Astrocyte of the cerebellum (primary cell): ENCODE results near the gene PLA2G4F.

Source experiments
- DNase-seq: peaks from one replicate; pipeline ENCODE4 v3.0.0-alpha.2; 2011; ENCODE audit warnings: low read depth
- H3K4me3 ChIP-seq: 2 replicates; pipeline ENCODE4 v1.5.1; 2011; ENCODE audit warnings: mild to moderate bottlenecking, low read depth, low read length, moderate library complexity
- in situ Hi-C: cut with HindIII; loops from 2 replicates; pipeline ENCODE4 v1.10.0; 2017; ENCODE audit warnings: low sequenced_read_pairs
- TF ChIP-seq, protein P1 (sequence below): IDR thresholded peaks from 2 replicates; pipeline ENCODE4 v1.5.1; 2012; ENCODE audit warnings: low read length, low read depth, moderate library complexity, mild to moderate bottlenecking; ENCODE audit errors: missing control alignments

The PLA2G4F gene

DNA sequence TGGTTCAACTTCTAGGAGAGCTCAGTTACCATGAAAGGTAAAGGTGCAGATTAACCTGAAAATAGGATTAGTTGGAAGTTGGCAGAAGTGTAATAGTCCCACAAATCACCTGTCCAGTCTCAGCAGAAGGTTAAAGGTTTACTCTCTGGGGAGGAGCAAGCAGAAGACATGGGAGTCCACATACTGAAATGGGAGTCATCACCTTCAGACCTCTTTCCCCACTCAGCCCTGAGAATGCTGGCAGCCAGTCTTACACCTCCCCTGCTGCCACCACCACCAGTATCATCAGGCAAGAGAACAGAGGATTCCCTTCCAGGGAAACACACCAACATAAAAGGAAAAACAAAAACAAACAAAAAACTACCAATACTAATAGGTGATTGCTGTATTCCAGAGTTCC lies 48.2 kb downstream of the PLA2G4F start:
- TF ChIP-seq, protein P1, sequence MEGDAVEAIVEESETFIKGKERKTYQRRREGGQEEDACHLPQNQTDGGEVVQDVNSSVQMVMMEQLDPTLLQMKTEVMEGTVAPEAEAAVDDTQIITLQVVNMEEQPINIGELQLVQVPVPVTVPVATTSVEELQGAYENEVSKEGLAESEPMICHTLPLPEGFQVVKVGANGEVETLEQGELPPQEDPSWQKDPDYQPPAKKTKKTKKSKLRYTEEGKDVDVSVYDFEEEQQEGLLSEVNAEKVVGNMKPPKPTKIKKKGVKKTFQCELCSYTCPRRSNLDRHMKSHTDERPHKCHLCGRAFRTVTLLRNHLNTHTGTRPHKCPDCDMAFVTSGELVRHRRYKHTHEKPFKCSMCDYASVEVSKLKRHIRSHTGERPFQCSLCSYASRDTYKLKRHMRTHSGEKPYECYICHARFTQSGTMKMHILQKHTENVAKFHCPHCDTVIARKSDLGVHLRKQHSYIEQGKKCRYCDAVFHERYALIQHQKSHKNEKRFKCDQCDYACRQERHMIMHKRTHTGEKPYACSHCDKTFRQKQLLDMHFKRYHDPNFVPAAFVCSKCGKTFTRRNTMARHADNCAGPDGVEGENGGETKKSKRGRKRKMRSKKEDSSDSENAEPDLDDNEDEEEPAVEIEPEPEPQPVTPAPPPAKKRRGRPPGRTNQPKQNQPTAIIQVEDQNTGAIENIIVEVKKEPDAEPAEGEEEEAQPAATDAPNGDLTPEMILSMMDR = no peak
- DNase-seq = no peak
- in situ Hi-C loops = no loop called here
- no peak overlapping the region for H3K4me3 ChIP-seq

GRCh38 chr15:42107473-42107872 lies 49.0 kb downstream of the PLA2G4F start:
- no peak for DNase-seq
- H3K4me3 ChIP-seq = no peak overlapping the region
- in situ Hi-C loops = no loop called here
- TF ChIP-seq, protein P1 = no peak

GRCh38 chr15:42106288-42106687 lies 50.1 kb downstream of the PLA2G4F start:
- in situ Hi-C loops = no loop called here
- H3K4me3 ChIP-seq = no peak overlapping the region
- TF ChIP-seq, protein P1 = no peak

DNA sequence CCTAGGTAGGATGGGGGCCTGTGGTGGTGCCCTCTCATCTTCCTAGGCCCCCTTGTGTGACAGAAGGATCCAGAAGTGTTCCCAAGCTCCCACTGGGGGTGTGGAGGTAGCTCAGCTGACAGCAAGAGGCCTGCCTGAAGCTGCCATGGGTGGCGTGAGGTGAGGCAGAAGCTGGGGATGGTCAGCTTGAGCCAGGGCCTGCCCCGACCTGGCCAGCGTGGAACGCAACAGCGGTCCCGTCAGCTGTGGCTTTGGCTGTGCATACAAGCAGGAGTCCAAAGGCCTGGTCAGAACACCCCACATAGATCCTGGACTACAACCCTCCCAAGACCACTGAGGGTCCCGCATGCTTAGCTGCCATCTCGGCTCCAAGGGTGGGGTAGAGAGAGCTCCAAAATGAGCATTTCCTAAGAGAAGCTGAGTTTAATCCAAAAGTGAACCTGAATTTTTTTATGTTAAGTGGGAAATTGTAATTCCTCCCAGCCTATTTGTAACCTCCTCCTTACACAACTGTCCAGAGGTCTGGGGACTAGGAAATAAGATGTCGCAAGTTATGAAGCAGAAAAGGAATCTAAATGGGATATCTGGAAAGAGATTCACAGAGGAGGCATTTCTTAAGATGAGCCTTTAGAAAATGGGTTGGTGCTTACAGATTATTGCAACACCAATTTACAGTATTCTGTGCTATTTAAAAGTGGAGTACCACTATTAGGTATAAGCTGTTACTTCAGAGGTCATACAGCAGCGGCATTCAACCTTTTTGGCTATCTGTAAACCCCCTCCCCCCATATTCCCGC lies 52.1 kb downstream of the PLA2G4F start:
- in situ Hi-C loops = no loop called here
- no peak for DNase-seq
- H3K4me3 ChIP-seq = no peak overlapping the region
- TF ChIP-seq, protein P1 = no peak

More at GRCh38 chr15:42106288-42106687, 50.1 kb downstream of the PLA2G4F start:
- no peak for DNase-seq

- peak; percentile 13 for DNase-seq
- no peak overlapping the region for H3K4me3 ChIP-seq
- TF ChIP-seq, protein P1 = no peak
- in situ Hi-C loops = no loop called here
Measured at GRCh38 chr15:42102646-42103235, 53.7 kb downstream of the PLA2G4F start.

DNA sequence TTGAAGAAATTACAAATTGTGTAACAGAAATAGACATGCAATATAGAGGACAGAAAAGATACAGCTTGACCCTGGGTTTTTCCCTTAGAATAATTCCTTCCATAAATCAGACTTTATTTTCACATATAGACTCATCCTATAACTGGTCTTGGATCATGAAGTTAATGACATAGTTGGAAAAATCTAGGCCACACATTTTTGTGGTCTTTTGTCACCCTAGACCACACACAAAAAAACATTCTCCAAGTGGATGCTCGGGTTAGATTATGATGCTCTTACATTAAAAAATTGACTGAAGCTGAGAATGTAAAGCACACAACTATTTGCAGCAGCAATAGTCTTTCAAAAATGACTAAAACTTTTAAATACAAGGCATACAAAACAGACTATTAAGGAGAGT lies 54.6 kb downstream of the PLA2G4F start:
- DNase-seq = no peak
- no peak overlapping the region for H3K4me3 ChIP-seq
- in situ Hi-C loops = no loop called here
- TF ChIP-seq, protein P1 = no peak
